Lower lobe of right lung (tissue), 2 donors: Measurements from ENCODE around the gene ANKRD6. TPM values are rescaled to one million over a fixed set of nuclear protein-coding genes. Genes with fewer than 3 reads are reported as not detected.

Experiments
- ATAC-seq, 2 donors: fragments of 200-7000 bp; cut with Tn5 transposase; one replicate each; pipeline ENCODE4 v1.9.1; 2020 to 2022; ENCODE audit warnings: mild to moderate bottlenecking in 2 of 2, moderate library complexity in 2 of 2
- DNase-seq: peaks from one replicate; pipeline ENCODE4 v3.0.0-alpha.2; 2020
- H3K27ac ChIP-seq: fragments of 200-600 bp; one replicate; pipeline ENCODE4 v1.8.0; 2022
- H3K27me3 ChIP-seq: fragments of 200-600 bp; one replicate; pipeline ENCODE4 v1.8.0; 2022; ENCODE audit warnings: low read depth
- H3K36me3 ChIP-seq: fragments of 200-600 bp; one replicate; pipeline ENCODE4 v1.8.0; 2022; ENCODE audit warnings: mild to moderate bottlenecking
- H3K4me1 ChIP-seq: fragments of 200-600 bp; one replicate; pipeline ENCODE4 v1.8.0; 2022
- H3K4me3 ChIP-seq: fragments of 200-600 bp; one replicate; pipeline ENCODE4 v1.8.0; 2022; ENCODE audit warnings: mild to moderate bottlenecking
- H3K9me3 ChIP-seq: fragments of 200-600 bp; one replicate; pipeline ENCODE4 v1.8.0; 2022
- intact Hi-C: fragments of 100-400 bp; cut with DNase I; formaldehyde crosslinking; loops from one replicate; pipeline ENCODE4 v1.11.0; 2022
- total RNA-seq: library from RNA; stranded (reverse); fragmentation: NEBNext Ultra II Directional; extraction: Animal tissue kit (Norgen Biotek cat#: 25700); gene quantifications from one replicate; pipeline ENCODE4 v1.2.1, GENCODE V29; 2021
- TF ChIP-seq, protein P1 (sequence below): fragments of 200-600 bp; IDR thresholded peaks from one replicate; pipeline ENCODE4 v1.8.0; 2022; ENCODE audit warnings: antibody characterized with exemption, mild to moderate bottlenecking
- donor health status: DM: no; HTN: yes; CAD: no; lungs with severe emphysema.

The ANKRD6 gene
- total RNA-seq, 1 donor from 2014 or later, result 17.7 TPM

DNA sequence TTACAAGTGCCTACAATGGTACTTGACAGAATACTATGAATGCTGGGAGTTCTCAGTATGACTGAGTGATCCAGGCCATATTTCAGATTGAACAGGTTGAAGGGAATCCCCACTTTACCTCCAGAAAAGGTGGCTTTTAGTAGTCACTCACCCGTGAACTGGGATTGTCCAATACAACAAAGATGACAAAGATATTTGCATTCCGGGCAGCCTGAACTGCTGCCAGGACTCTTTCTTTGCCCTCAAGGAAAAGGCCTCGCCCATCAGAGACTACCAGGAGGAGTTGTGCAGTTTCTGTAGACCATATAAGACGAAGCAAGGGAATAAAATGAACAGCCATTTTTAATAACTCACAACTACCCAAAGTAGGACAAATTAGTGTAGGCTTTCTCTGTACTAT, 211.9 kb downstream of the ANKRD6 start:
- DNase-seq (no peak), ATAC-seq (no peak)
- no peak overlapping the region for H3K27ac ChIP-seq
- TF ChIP-seq, protein P1, sequence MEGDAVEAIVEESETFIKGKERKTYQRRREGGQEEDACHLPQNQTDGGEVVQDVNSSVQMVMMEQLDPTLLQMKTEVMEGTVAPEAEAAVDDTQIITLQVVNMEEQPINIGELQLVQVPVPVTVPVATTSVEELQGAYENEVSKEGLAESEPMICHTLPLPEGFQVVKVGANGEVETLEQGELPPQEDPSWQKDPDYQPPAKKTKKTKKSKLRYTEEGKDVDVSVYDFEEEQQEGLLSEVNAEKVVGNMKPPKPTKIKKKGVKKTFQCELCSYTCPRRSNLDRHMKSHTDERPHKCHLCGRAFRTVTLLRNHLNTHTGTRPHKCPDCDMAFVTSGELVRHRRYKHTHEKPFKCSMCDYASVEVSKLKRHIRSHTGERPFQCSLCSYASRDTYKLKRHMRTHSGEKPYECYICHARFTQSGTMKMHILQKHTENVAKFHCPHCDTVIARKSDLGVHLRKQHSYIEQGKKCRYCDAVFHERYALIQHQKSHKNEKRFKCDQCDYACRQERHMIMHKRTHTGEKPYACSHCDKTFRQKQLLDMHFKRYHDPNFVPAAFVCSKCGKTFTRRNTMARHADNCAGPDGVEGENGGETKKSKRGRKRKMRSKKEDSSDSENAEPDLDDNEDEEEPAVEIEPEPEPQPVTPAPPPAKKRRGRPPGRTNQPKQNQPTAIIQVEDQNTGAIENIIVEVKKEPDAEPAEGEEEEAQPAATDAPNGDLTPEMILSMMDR, result no peak
- no peak overlapping the region for H3K4me3 ChIP-seq
- H3K27me3 ChIP-seq, result no peaks in the 10 kb centered on the region
- H3K4me1 ChIP-seq, result peaks cover 5% of the 10 kb centered on the region
- intact Hi-C loops, result no loop called here
- peaks cover 68% of the 10 kb centered on the region for H3K36me3 ChIP-seq
- no peaks in the 10 kb centered on the region for H3K9me3 ChIP-seq

DNA sequence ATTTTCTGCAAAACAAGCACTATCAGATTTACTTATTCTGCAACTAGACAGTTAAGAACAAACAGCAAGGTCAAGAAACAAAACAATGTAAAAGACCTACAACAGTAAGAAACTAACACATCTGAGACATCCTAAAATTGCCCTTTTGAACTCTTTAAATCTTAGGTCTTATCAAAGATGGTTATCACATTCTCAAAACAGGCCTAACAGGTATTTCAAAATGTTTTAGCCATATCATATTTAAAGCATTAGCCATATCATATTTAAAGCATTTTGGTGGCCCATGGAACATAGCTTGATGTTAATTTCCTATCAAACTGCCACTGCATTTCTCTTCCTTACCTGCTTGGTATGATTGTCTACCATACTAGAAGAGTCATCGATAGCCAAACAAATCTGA, 216.7 kb downstream of the ANKRD6 start:
- intact Hi-C loops, result no loop called here

DNA sequence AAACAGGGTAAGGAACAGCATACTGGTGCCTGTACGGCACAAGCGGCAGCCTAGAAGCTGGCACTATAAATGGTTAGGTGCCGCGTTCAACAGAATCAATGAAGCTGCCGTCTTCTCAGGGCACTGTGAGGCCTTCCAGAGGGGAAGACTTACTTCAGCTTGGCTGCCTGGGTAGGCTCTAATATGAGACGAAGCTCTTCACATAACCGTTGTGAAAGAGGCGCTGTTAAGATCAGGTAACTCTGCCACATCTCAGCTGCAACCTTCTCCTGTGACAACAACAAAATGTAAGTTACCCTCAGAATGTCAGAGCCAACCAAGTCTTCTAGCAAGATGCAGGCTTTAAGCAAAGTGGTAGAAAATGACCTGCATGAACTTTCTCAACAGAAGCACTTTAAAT, 217.6 kb downstream of the ANKRD6 start:
- Histone ChIP-seq H3K4me3 (no peak overlapping the region), H3K36me3 (peaks cover 97% of the 10 kb centered on the region)
- TF ChIP-seq, protein P1, result no peak

More for the DNA sequence above, 216.7 kb downstream of the ANKRD6 start:
- H3K36me3 ChIP-seq, result peaks cover 93% of the 10 kb centered on the region
- H3K4me1 ChIP-seq, result no peaks in the 10 kb centered on the region
- TF ChIP-seq, protein P1, result no peak
- H3K27me3 ChIP-seq, result no peaks in the 10 kb centered on the region
- no peak for ATAC-seq
- no peak for DNase-seq
- H3K9me3 ChIP-seq, result no peaks in the 10 kb centered on the region
- no peak overlapping the region for H3K4me3 ChIP-seq
- no peak overlapping the region for H3K27ac ChIP-seq

DNA sequence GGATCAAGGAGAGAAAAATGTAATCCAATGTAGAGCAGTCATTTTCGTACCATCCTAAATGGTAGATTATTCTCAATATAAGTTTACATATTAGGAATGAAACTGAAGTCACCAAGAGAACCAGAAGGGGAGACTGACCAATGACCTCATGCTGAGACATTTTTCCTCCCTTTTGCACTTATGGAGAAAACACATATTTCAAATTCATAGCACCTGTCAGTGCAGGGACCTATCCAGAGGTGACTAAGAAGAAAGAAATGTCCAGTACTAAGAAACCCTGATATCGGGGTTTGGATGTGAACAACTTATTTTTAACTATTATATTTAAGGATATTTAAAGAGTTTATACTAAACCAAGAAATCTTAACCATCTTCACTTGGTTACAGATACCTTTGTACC, 222.2 kb downstream of the ANKRD6 start:
- no peak overlapping the region for H3K4me3 ChIP-seq
- no peak for ATAC-seq
- peaks cover 100% of the 10 kb centered on the region for H3K36me3 ChIP-seq
- no peak for DNase-seq
- H3K27ac ChIP-seq, result no peak overlapping the region
- H3K4me1 ChIP-seq, result no peaks in the 10 kb centered on the region
- intact Hi-C loops, result no loop called here
- TF ChIP-seq, protein P1, result no peak
- H3K27me3 ChIP-seq, result no peaks in the 10 kb centered on the region
- H3K9me3 ChIP-seq, result no peaks in the 10 kb centered on the region

More for the DNA sequence above, 217.6 kb downstream of the ANKRD6 start:
- no peak overlapping the region for H3K27ac ChIP-seq
- intact Hi-C loops, result no loop called here
- no peak for ATAC-seq
- no peaks in the 10 kb centered on the region for H3K27me3 ChIP-seq
- DNase-seq, result no peak
- H3K4me1 ChIP-seq, result no peaks in the 10 kb centered on the region
- H3K9me3 ChIP-seq, result no peaks in the 10 kb centered on the region

DNA sequence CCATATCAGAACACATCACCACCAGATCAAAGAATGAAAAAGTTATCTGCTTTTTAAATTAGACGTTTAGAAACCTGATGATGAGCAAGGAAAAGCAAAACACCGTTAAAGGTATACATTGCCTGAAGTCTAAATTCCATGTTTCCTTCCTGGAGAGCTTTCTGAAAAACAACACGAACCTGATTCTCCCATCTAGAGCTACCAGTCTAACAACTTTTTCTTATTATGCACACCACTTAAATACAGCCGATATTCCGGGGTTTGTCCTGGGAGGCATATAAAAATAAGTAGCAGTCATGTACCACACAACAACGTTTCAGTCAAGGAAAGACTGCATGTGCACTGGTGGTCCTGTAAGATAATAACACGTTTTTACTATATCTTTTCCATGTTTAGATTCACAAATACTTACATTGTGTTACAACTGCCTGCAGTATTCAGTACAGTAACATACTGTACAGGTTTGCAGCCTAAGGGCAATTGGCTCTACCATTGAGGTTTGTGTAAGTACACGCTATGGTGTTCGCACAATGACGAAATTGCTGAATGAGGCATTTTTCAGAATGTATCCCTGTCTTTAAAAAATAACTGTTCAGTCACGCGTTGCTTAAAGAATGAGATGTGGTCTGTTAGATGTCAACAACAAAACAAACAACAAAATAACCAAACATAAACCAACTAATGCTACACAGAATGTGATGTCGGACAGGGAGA, 224.7 kb downstream of the ANKRD6 start:
- Histone ChIP-seq H3K27ac (no peak overlapping the region), H3K36me3 (peaks cover 100% of the 10 kb centered on the region)
- intact Hi-C loops, result no loop called here

More for the DNA sequence above, 224.7 kb downstream of the ANKRD6 start:
- Histone ChIP-seq H3K27me3 (no peaks in the 10 kb centered on the region), H3K4me3 (no peak overlapping the region), H3K4me1 (no peaks in the 10 kb centered on the region), H3K9me3 (no peaks in the 10 kb centered on the region)
- TF ChIP-seq, protein P1, result no peak
- DNase-seq (no peak), ATAC-seq (no peak)
